Activated T-cell treated with anti-CD3 and anti-CD28 coated beads, Interleukin-2, amount 50 U/mL, for 4 hours (primary cell): ENCODE measurements around the gene CXCL11. TPM values are rescaled to one million over a fixed set of nuclear protein-coding genes. Genes with fewer than 3 reads are reported as not detected.
A peak's percentile ranks its signal among the peaks of the same experiment; 100 is the strongest.
"Not testable (repeated sequence)": the region's sequence is repeated elsewhere in the genome, so short reads cannot be mapped to it uniquely, and the experiment has no call there.

Experiments
- ATAC-seq, 2 donors: fragments of 200-7000 bp; cut with Tn5 transposase; one replicate each; pipeline ENCODE4 v1.10.0; 2021
- DNase-seq: peaks from one replicate; pipeline ENCODE4 v3.0.0-alpha.2; 2020
- H3K27me3 Mint-ChIP-seq: one replicate; pipeline ENCODE4 v1.8.0; 2021; ENCODE audit warnings: low read depth, mixed read lengths
- H3K36me3 Mint-ChIP-seq: one replicate; pipeline ENCODE4 v1.8.0; 2022; ENCODE audit warnings: mixed read lengths; ENCODE audit not compliant: insufficient read depth
- H3K4me1 Mint-ChIP-seq: one replicate; pipeline ENCODE4 v1.8.0; 2021; ENCODE audit warnings: low read depth, mixed read lengths
- H3K4me3 Mint-ChIP-seq: one replicate; pipeline ENCODE4 v1.8.0; 2021; ENCODE audit warnings: mild to moderate bottlenecking, moderate library complexity, mixed read lengths
- H3K9me3 Mint-ChIP-seq: one replicate; pipeline ENCODE4 v1.8.0; 2021; ENCODE audit warnings: mixed read lengths
- total RNA-seq, 3 donors: library from RNA; stranded (reverse); gene quantifications; one replicate each; pipeline ENCODE4 v1.2.1, GENCODE V29; 2021

Gene CXCL11
- total RNA-seq, 3 donors from 2014 or later = 0.37 to 3.4 (median 2.4) TPM

GRCh38 chr4:76001700-76002099, 34.2 kb downstream of the CXCL11 start:
- H3K9me3 Mint-ChIP-seq = no peaks in the 10 kb centered on the region
- peaks cover 11% of the 10 kb centered on the region for H3K27me3 Mint-ChIP-seq
- H3K4me1 Mint-ChIP-seq = no peaks in the 10 kb centered on the region

GRCh38 chr4:76000279-76000678, 35.6 kb downstream of the CXCL11 start:
- DNase-seq = no peak
- no peak for ATAC-seq
- no peaks in the 10 kb centered on the region for H3K4me1 Mint-ChIP-seq
- no peak overlapping the region for H3K4me3 Mint-ChIP-seq
- peaks cover 9% of the 10 kb centered on the region for H3K27me3 Mint-ChIP-seq
- H3K36me3 Mint-ChIP-seq = no peaks in the 10 kb centered on the region
- H3K9me3 Mint-ChIP-seq = no peaks in the 10 kb centered on the region

More at GRCh38 chr4:76001700-76002099, 34.2 kb downstream of the CXCL11 start:
- no peak for DNase-seq
- no peak for ATAC-seq
- no peak overlapping the region for H3K4me3 Mint-ChIP-seq
- H3K36me3 Mint-ChIP-seq = no peaks in the 10 kb centered on the region

- not testable (repeated sequence) for DNase-seq, H3K36me3 Mint-ChIP-seq, ATAC-seq, H3K9me3 Mint-ChIP-seq, H3K4me3 Mint-ChIP-seq, H3K4me1 Mint-ChIP-seq, H3K27me3 Mint-ChIP-seq
These were observed 37.2 kb downstream of the CXCL11 start for GRCh38 chr4:75998525-75999147.

GRCh38 chr4:75997946-75998345, 37.9 kb downstream of the CXCL11 start:
- Mint-ChIP-seq H3K9me3 (no peaks in the 10 kb centered on the region), H3K4me1 (no peaks in the 10 kb centered on the region), H3K27me3 (peaks cover 5% of the 10 kb centered on the region), H3K36me3 (no peaks in the 10 kb centered on the region), H3K4me3 (no peak overlapping the region)
- DNase-seq (no peak), ATAC-seq (no peak)

GRCh38 chr4:75997081-75997480, 38.8 kb downstream of the CXCL11 start:
- ATAC-seq = no peak
- no peak overlapping the region for H3K4me3 Mint-ChIP-seq
- H3K9me3 Mint-ChIP-seq = no peaks in the 10 kb centered on the region
- no peak for DNase-seq
- H3K27me3 Mint-ChIP-seq = no peaks in the 10 kb centered on the region
- H3K36me3 Mint-ChIP-seq = no peaks in the 10 kb centered on the region
- no peaks in the 10 kb centered on the region for H3K4me1 Mint-ChIP-seq

GRCh38 chr4:75995727-75996126, 40.1 kb downstream of the CXCL11 start:
- H3K36me3 Mint-ChIP-seq = no peaks in the 10 kb centered on the region
- peaks cover 6% of the 10 kb centered on the region for H3K4me1 Mint-ChIP-seq
- H3K4me3 Mint-ChIP-seq = no peak overlapping the region
- H3K27me3 Mint-ChIP-seq = no peaks in the 10 kb centered on the region
- no peaks in the 10 kb centered on the region for H3K9me3 Mint-ChIP-seq
- no peak for DNase-seq
- ATAC-seq = no peak

- ATAC-seq (no peak), DNase-seq (no peak)
- Mint-ChIP-seq H3K4me1 (peaks cover 26% of the 10 kb centered on the region), H3K36me3 (peaks cover 13% of the 10 kb centered on the region), H3K27me3 (no peaks in the 10 kb centered on the region), H3K4me3 (no peak overlapping the region), H3K9me3 (no peaks in the 10 kb centered on the region)
These were observed 43.4 kb downstream of the CXCL11 start for GRCh38 chr4:75992462-75992861.

GRCh38 chr4:75989846-75990528, 45.9 kb downstream of the CXCL11 start:
- Mint-ChIP-seq H3K36me3 (peaks cover 13% of the 10 kb centered on the region), H3K27me3 (no peaks in the 10 kb centered on the region), H3K4me1 (peaks cover 26% of the 10 kb centered on the region), H3K9me3 (no peaks in the 10 kb centered on the region), H3K4me3 (peak overlapping the region; percentile 96)
- DNase-seq = no peak
- peak; percentile 8 to 11 for ATAC-seq

GRCh38 chr4:75985116-75985515, 50.8 kb downstream of the CXCL11 start:
- no peak overlapping the region for H3K4me3 Mint-ChIP-seq
- H3K27me3 Mint-ChIP-seq = no peaks in the 10 kb centered on the region
- H3K4me1 Mint-ChIP-seq = peaks cover 20% of the 10 kb centered on the region
- no peaks in the 10 kb centered on the region for H3K9me3 Mint-ChIP-seq
- DNase-seq = no peak
- H3K36me3 Mint-ChIP-seq = peaks cover 40% of the 10 kb centered on the region
- ATAC-seq = no peak

Other genes starting within 250 kb of the CXCL11 start
- not detected for gene PPEF2, start 133.6 kb downstream of the CXCL11 start, total RNA-seq
- gene NAAA, start 95.1 kb downstream of the CXCL11 start, total RNA-seq = 10 to 100 TPM; 32.5 to 42.9 (median 36.4) TPM
- 10 to 100 TPM; 70.4 to 80.0 (median 79.9) TPM for gene SDAD1, start 45.1 kb downstream of the CXCL11 start, total RNA-seq
- 10 to 100 TPM; 13.0 to 65.1 (median 15.1) TPM for gene CXCL9, start 28.6 kb downstream of the CXCL11 start, total RNA-seq
- 10 to 100 TPM; 13.0 to 52.3 (median 13.9) TPM for gene CXCL10, start 12.6 kb downstream of the CXCL11 start, total RNA-seq
- under 1 TPM in 2 of 3 donors, not detected in 1; 0.79 to 0.95 TPM for gene ART3, start 38.6 kb upstream of the CXCL11 start, total RNA-seq
- gene NUP54, start 112.3 kb upstream of the CXCL11 start, total RNA-seq = 10 to 100 TPM; 57.8 to 59.7 (median 59.3) TPM
- 1 to 10 TPM; 3.5 to 5.3 (median 4.6) TPM for gene SCARB2, start 177.8 kb upstream of the CXCL11 start, total RNA-seq
- not detected for gene FAM47E, start 215.7 kb upstream of the CXCL11 start, total RNA-seq